Endothelial cell of umbilical vein (primary cell): Measurements from ENCODE around the gene DOCK1. TPM values are rescaled to one million over a fixed set of nuclear protein-coding genes. Genes with fewer than 3 reads are reported as not detected.

ENCODE experiments used
- BruUV-seq: library from RNA; stranded (reverse); fragments of 400-500 nt; replicated peaks from 2 replicates; lab custom pipeline; 2021; lab: Mats Ljungman, UMichigan
- CTCF ChIA-PET: fragments of 300-600, 350-600 bp; sonication (Branson Sonifier 250); formaldehyde crosslinking; loops from one replicate; lab custom pipeline; 2021; ENCODE audit warnings: antibody characterized with exemption, inconsistent platforms; lab: Charles Lee
- POLR2A ChIA-PET: fragments of 300-600, 350-600 bp; sonication (Branson Sonifier 250); formaldehyde crosslinking; loops from one replicate; lab custom pipeline; 2021; ENCODE audit warnings: antibody characterized with exemption, inconsistent platforms; lab: Charles Lee
- DNase-seq: peaks from one replicate; pipeline ENCODE4 v3.0.0-alpha.2; 2011; ENCODE audit warnings: low read depth, low spot score
- FAIRE-seq: peaks from 2 replicates; lab custom pipeline; 2011; peaks lifted over from hg19 to GRCh38; lab: Jason Lieb, UNC
- H2AFZ ChIP-seq: 2 replicates; pipeline ENCODE4 v1.6.0; 2012; ENCODE audit warnings: low read depth, low read length, control low read depth, inconsistent platforms
- H3K27ac ChIP-seq: 2 replicates; pipeline ENCODE4 v1.5.1; 2011; ENCODE audit warnings: low read depth, mild to moderate bottlenecking, control low read depth, low read length, moderate library complexity; ENCODE audit not compliant: insufficient read depth
- H3K27me3 ChIP-seq, 2 experiments: 2 replicates each; pipeline versions ENCODE4 v1.6.0 to v1.6.1; 2011; ENCODE audit warnings: low read length in 2 of 2, mixed read lengths in 1 of 2; ENCODE audit not compliant: control insufficient read depth in 2 of 2, insufficient read depth in 2 of 2
- H3K36me3 ChIP-seq, 2 experiments: 2 replicates in 1 of 2; 3 replicates in 1 of 2; pipeline ENCODE4 v1.5.1; 2011; ENCODE audit warnings: low read length in 2 of 2, mild to moderate bottlenecking in 1 of 2, moderate library complexity in 1 of 2; ENCODE audit not compliant: control insufficient read depth in 2 of 2, insufficient read depth in 2 of 2; ENCODE audit errors: extremely low read depth in 1 of 2
- H3K4me1 ChIP-seq: 3 replicates; pipeline ENCODE4 v1.5.1; 2011; ENCODE audit warnings: mild to moderate bottlenecking, low read length; ENCODE audit not compliant: control insufficient read depth, insufficient read depth; ENCODE audit errors: extremely low read depth
- H3K4me2 ChIP-seq: 2 replicates; pipeline ENCODE4 v1.6.1; 2011; ENCODE audit warnings: low read length, control low read depth, mixed read lengths; ENCODE audit not compliant: insufficient read depth
- H3K4me3 ChIP-seq, 3 experiments: fragments of 200-600 bp in 1 of 3; sonication (generic), shearing (Covaris generic) in 1 of 3; replicated peaks in 1 of 3; 2 replicates each; pipeline ENCODE4 v1.5.1; 2011 to 2016; ENCODE audit warnings: control low read depth in 3 of 3, low read length in 3 of 3, mild to moderate bottlenecking in 2 of 3, inconsistent platforms in 1 of 3, low read depth in 1 of 3, moderate library complexity in 1 of 3; ENCODE audit not compliant: insufficient read depth in 1 of 3
- H3K79me2 ChIP-seq: 2 replicates; pipeline ENCODE4 v1.6.0; 2012; ENCODE audit warnings: low read length, inconsistent platforms; ENCODE audit not compliant: control insufficient read depth, insufficient read depth
- H3K9ac ChIP-seq: replicated peaks from 2 replicates; pipeline ENCODE3; 2011; ENCODE audit warnings: low read length, control low read depth; ENCODE audit not compliant: insufficient read depth; ENCODE audit errors: extremely low read depth
- H3K9me1 ChIP-seq: replicated peaks from 3 replicates; pipeline ENCODE4 v1.6.0; 2011; ENCODE audit warnings: mild to moderate bottlenecking, low read length; ENCODE audit not compliant: control insufficient read depth, insufficient read depth; ENCODE audit errors: extremely low read depth
- H3K9me3 ChIP-seq: replicated peaks from 2 replicates; pipeline ENCODE4 v1.5.1; 2012; ENCODE audit warnings: low read length, inconsistent platforms; ENCODE audit not compliant: control insufficient read depth, insufficient read depth
- H4K20me1 ChIP-seq: replicated peaks from 2 replicates; pipeline ENCODE3; 2011; ENCODE audit warnings: mild to moderate bottlenecking, low read length; ENCODE audit not compliant: control insufficient read depth, insufficient read depth; ENCODE audit errors: extremely low read depth
- EZH2 ChIP-seq: IDR thresholded peaks from 2 replicates; pipeline ENCODE4 v1.6.1; 2012; ENCODE audit warnings: borderline replicate concordance, low read depth, mild to moderate bottlenecking, moderate library complexity, low read length, inconsistent platforms; ENCODE audit not compliant: severe bottlenecking
- FOS ChIP-seq: IDR thresholded peaks from 2 replicates; pipeline ENCODE4 v1.6.1; 2011; ENCODE audit warnings: mild to moderate bottlenecking, low read length, moderate library complexity, borderline replicate concordance; ENCODE audit not compliant: insufficient read depth
- GATA2 ChIP-seq: IDR thresholded peaks from 2 replicates; pipeline ENCODE4 v1.7.0; 2011; ENCODE audit warnings: low read depth, mild to moderate bottlenecking, moderate library complexity, mixed read lengths, low read length; ENCODE audit not compliant: insufficient read length, insufficient read depth
- JUN ChIP-seq: IDR thresholded peaks from 2 replicates; pipeline ENCODE4 v1.6.1; 2011; ENCODE audit warnings: borderline replicate concordance, low read depth; ENCODE audit not compliant: insufficient read length, insufficient read depth
- MYC ChIP-seq: IDR thresholded peaks from one replicate; pipeline ENCODE4 v1.6.1; 2011; ENCODE audit warnings: mild to moderate bottlenecking, low read depth, low read length
- POLR2A ChIP-seq: IDR thresholded peaks from 2 replicates; pipeline ENCODE4 v1.6.1; 2012; ENCODE audit warnings: low read depth, mild to moderate bottlenecking, control low read depth, low read length
- POLR2AphosphoS5 ChIP-seq: IDR thresholded peaks from 2 replicates; pipeline ENCODE4 v1.6.1; 2012; ENCODE audit warnings: low read depth, mild to moderate bottlenecking, control low read depth, low read length, moderate library complexity; ENCODE audit not compliant: insufficient read depth
- dilution Hi-C: fragments of 300-500 bp; cut with MboI; formaldehyde crosslinking; loops from one replicate; pipeline ENCODE4 v1.15.0; 2019; ENCODE audit warnings: low sequenced_read_pairs; ENCODE audit not compliant: extremely low pct_ligation_motif_present
- intact Hi-C: fragments of 100-400 bp; cut with micrococcal nuclease; formaldehyde crosslinking; loops from one replicate; pipeline ENCODE4 v1.10.0; 2022
- polyA plus RNA-seq, 4 experiments: library from polyadenylated mRNA; depleted of rRNA in 3 of 4; stranded (reverse) in 3 of 4; unstranded in 1 of 4; fragments of >200 nt; gene quantifications; 2 replicates each; pipeline versions ENCODE4 v1.2.1 to v1.2.3, GENCODE V29; 2011 to 2012; ENCODE audit warnings: missing spikeins in 1 of 4
- total RNA-seq: library from RNA; stranded (reverse); gene quantifications from 2 replicates; pipeline ENCODE4 v1.2.3, GENCODE V29; 2021
- TF ChIP-seq, protein P1 (sequence below), 2 donors: IDR thresholded peaks; 1 replicate in 1 of 2; 2 replicates in 1 of 2; pipeline ENCODE4 v1.5.1; 2011; ENCODE audit warnings: low read length in 2 of 2, mild to moderate bottlenecking in 2 of 2, moderate library complexity in 2 of 2, control low read depth in 1 of 2, inconsistent platforms in 1 of 2, low read depth in 1 of 2; ENCODE audit not compliant: insufficient read depth in 1 of 2; ENCODE audit errors: extremely low read depth in 1 of 2
- TF ChIP-seq, protein P2 (sequence below): IDR thresholded peaks from 2 replicates; pipeline ENCODE4 v1.6.1; 2011; ENCODE audit not compliant: insufficient read depth, insufficient read length

DOCK1 gene
- total and polyA plus RNA-seq, 2 donors (not counting 3 experiments of a cell fraction or from before 2014, with no cell fraction given) = 22.5 to 83.1 TPM

GRCh38 chr10:126940670-126941310, 35.6 kb downstream of the DOCK1 start:
- Histone ChIP-seq H3K9me1 (no peaks in the 10 kb centered on the region), H3K27ac (no peak overlapping the region), H3K27me3 (no peaks in the 10 kb centered on the region), H3K9ac (no peak overlapping the region), H3K36me3 (no peaks in the 10 kb centered on the region), H2AFZ (no peak overlapping the region), H4K20me1 (no peaks in the 10 kb centered on the region), H3K4me3 (no peak overlapping the region), H3K9me3 (no peaks in the 10 kb centered on the region), H3K79me2 (peaks cover 90% of the 10 kb centered on the region), H3K4me2 (no peak overlapping the region), H3K4me1 (peaks cover 2% of the 10 kb centered on the region)
- TF ChIP-seq, protein P1, sequence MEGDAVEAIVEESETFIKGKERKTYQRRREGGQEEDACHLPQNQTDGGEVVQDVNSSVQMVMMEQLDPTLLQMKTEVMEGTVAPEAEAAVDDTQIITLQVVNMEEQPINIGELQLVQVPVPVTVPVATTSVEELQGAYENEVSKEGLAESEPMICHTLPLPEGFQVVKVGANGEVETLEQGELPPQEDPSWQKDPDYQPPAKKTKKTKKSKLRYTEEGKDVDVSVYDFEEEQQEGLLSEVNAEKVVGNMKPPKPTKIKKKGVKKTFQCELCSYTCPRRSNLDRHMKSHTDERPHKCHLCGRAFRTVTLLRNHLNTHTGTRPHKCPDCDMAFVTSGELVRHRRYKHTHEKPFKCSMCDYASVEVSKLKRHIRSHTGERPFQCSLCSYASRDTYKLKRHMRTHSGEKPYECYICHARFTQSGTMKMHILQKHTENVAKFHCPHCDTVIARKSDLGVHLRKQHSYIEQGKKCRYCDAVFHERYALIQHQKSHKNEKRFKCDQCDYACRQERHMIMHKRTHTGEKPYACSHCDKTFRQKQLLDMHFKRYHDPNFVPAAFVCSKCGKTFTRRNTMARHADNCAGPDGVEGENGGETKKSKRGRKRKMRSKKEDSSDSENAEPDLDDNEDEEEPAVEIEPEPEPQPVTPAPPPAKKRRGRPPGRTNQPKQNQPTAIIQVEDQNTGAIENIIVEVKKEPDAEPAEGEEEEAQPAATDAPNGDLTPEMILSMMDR (IDR thresholded peaks at IDR 0.05; ENCODE audit: extremely low read depth in 1 of 2, insufficient read depth in 1 of 2, low read depth in 1 of 2, low read length in 2 of 2) = no peak
- no peak for TF ChIP-seq MYC
- TF ChIP-seq GATA2 = no peak
- TF ChIP-seq JUN = no peak
- no TSS peak for BruUV-seq
- CTCF ChIA-PET = no interaction called here
- FAIRE-seq (no peak), DNase-seq (no peak)
- dilution Hi-C loops (no loop called here), intact Hi-C loops (no loop called here)
- POLR2A ChIA-PET = no interaction called here

- H3K27me3 ChIP-seq = no peaks in the 10 kb centered on the region
- H4K20me1 ChIP-seq = peaks cover 3% of the 10 kb centered on the region
- no peak overlapping the region for H2AFZ ChIP-seq
- dilution Hi-C loops (no loop called here), intact Hi-C loops (no loop called here)
- DNase-seq (no peak), FAIRE-seq (no peak)
- H3K9me1 ChIP-seq = no peaks in the 10 kb centered on the region
- TF ChIP-seq, protein P1 (IDR thresholded peaks at IDR 0.05; ENCODE audit: extremely low read depth in 1 of 2, insufficient read depth in 1 of 2, low read depth in 1 of 2, low read length in 2 of 2) = no peak
- TF ChIP-seq FOS (no peak), GATA2 (no peak), POLR2A (no peak), MYC (no peak), POLR2AphosphoS5 (no peak), EZH2 (no peak), JUN (no peak)
- TF ChIP-seq, protein P2, sequence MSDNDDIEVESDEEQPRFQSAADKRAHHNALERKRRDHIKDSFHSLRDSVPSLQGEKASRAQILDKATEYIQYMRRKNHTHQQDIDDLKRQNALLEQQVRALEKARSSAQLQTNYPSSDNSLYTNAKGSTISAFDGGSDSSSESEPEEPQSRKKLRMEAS = no peak
- no peak overlapping the region for H3K9ac ChIP-seq
- peaks cover 4% of the 10 kb centered on the region for H3K9me3 ChIP-seq
- CTCF ChIA-PET = no interaction called here
- POLR2A ChIA-PET = interaction anchor here (1.0 kb wide), 1 partner anchor 9 kb away, joined by 4 read pairs; no protein-coding TSS in a partner anchor
- H3K4me1 ChIP-seq = no peaks in the 10 kb centered on the region
- H3K27ac ChIP-seq = no peak overlapping the region
- no peaks in the 10 kb centered on the region for H3K36me3 ChIP-seq
- H3K4me3 ChIP-seq = no peak overlapping the region
- no TSS peak for BruUV-seq
- H3K4me2 ChIP-seq = no peak overlapping the region
- H3K79me2 ChIP-seq = peaks cover 85% of the 10 kb centered on the region
Measured at GRCh38 chr10:126944191-126944590, 39.0 kb downstream of the DOCK1 start.
